Endothelial cell of umbilical vein (primary cell): Measurements from ENCODE around the gene GPATCH2.

ENCODE experiments used
- EZH2 ChIP-seq: IDR thresholded peaks from 2 replicates; pipeline ENCODE4 v1.6.1; 2012; ENCODE audit warnings: borderline replicate concordance, low read depth, mild to moderate bottlenecking, moderate library complexity, low read length, inconsistent platforms; ENCODE audit not compliant: severe bottlenecking
- POLR2AphosphoS5 ChIP-seq: IDR thresholded peaks from 2 replicates; pipeline ENCODE4 v1.6.1; 2012; ENCODE audit warnings: low read depth, mild to moderate bottlenecking, control low read depth, low read length, moderate library complexity; ENCODE audit not compliant: insufficient read depth
- TF ChIP-seq, protein P1 (sequence below), 2 donors: IDR thresholded peaks; 1 replicate in 1 of 2; 2 replicates in 1 of 2; pipeline ENCODE4 v1.5.1; 2011; ENCODE audit warnings: low read length in 2 of 2, mild to moderate bottlenecking in 2 of 2, moderate library complexity in 2 of 2, control low read depth in 1 of 2, inconsistent platforms in 1 of 2, low read depth in 1 of 2; ENCODE audit not compliant: insufficient read depth in 1 of 2; ENCODE audit errors: extremely low read depth in 1 of 2

DNA sequence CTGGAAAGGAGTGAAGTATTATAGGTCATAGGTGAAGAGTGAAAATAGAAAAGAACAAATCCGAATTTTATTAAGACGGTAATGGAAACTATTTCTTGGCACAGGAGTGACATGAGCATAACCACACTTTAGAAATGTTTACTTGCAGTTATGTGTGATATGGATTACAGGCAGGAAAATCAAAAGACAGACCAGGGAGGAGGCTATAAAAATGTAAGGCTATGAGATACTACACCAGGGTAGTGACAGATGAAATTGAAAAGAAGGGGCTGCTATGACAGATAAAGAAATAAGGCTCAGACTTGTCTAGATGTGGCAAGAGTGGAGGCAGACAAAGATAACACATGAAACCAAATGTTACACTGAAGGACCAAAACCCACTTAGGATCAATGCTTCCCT is 31.7 kb downstream of the GPATCH2 start:
- TF ChIP-seq, protein P1, sequence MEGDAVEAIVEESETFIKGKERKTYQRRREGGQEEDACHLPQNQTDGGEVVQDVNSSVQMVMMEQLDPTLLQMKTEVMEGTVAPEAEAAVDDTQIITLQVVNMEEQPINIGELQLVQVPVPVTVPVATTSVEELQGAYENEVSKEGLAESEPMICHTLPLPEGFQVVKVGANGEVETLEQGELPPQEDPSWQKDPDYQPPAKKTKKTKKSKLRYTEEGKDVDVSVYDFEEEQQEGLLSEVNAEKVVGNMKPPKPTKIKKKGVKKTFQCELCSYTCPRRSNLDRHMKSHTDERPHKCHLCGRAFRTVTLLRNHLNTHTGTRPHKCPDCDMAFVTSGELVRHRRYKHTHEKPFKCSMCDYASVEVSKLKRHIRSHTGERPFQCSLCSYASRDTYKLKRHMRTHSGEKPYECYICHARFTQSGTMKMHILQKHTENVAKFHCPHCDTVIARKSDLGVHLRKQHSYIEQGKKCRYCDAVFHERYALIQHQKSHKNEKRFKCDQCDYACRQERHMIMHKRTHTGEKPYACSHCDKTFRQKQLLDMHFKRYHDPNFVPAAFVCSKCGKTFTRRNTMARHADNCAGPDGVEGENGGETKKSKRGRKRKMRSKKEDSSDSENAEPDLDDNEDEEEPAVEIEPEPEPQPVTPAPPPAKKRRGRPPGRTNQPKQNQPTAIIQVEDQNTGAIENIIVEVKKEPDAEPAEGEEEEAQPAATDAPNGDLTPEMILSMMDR (IDR thresholded peaks at IDR 0.05; ENCODE audit: extremely low read depth in 1 of 2, insufficient read depth in 1 of 2, low read depth in 1 of 2, low read length in 2 of 2), result no peak
- TF ChIP-seq POLR2AphosphoS5, result no peak
- TF ChIP-seq EZH2, result no peak
